Testis (tissue), 2 donors: ENCODE results near the gene SYCE3.

Experiments
- CTCF ChIP-seq, 3 experiments: fragments of 450-650 bp in 2 of 3; fragments of 200-600 bp in 1 of 3; sonication (generic) in 1 of 3; IDR thresholded peaks; one replicate each; pipeline ENCODE4 v1.5.1; 2016 to 2019; ENCODE audit warnings: antibody characterized with exemption in 3 of 3, mild to moderate bottlenecking in 2 of 3, moderate library complexity in 1 of 3
- POLR2A ChIP-seq: fragments of 450-650 bp; IDR thresholded peaks from one replicate; pipeline ENCODE4 v1.6.1; 2017; ENCODE audit warnings: antibody characterized with exemption, mild to moderate bottlenecking, moderate library complexity

- TF ChIP-seq POLR2A (no peak), CTCF (IDR thresholded peaks at IDR 0.05) (no peak)
Measured at GRCh38 chr22:50513175-50513574, 49.5 kb downstream of the SYCE3 start.
